ENCODE results near the gene GALNT9.

DNA sequence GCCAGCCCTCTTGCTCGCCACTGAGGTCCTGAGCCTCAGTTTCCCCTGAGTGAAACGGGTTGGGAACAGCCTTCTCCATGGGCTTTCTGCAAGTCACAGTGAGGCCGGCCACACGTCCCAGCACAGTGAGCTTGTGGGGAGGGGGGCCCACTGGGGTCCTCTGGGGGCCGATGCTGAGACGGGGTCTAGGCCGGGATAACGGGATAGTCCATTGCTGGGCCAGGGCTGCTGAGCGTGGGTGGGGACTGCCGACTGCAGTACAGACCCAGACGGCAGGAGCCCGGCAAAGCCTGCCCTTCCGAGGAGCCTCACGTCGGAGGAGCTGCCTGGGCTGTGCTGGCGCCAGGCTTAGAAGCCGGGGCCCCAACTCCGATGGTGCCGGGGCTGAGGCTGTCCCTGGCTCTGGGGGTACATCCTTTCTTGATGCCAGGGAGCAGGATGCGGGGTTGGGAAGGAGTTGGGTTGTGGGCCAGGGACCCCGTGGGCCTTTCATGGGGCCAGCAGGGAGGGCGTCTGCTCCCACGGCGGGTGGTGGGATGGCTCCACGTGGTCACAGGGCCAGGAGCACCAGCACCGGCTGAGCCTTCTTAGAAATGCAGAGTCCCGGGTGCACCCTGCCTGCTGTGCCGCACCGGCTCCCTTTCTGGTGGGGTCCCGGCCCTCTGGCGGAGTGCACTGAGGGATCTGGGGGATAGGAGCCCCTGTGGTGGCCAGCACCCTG, 160.9 kb downstream of the GALNT9 start:
- TF ChIP-seq EZH2phosphoT487 (IDR thresholded peaks at IDR 0.05; ENCODE audit: insufficient read depth, low read depth) (no peak), EZH2 (IDR thresholded peaks at IDR 0.05; ENCODE audit: insufficient read depth, poor library complexity, severe bottlenecking) (no peak)
